Kidney glomerular epithelial cell (primary cell): ENCODE data around the gene ME3.
"Not testable (repeated sequence)": the region's sequence is repeated elsewhere in the genome, so short reads cannot be mapped to it uniquely, and the experiment has no call there.

Experiments used
- DNase-seq: peaks from one replicate; lab custom pipeline; 2025; lab: John Stamatoyannopoulos, UW

Gene ME3

GRCh38 chr11:86459682-86460460, 212.5 kb downstream of the ME3 start:
- peak; percentile 94 for DNase-seq

GRCh38 chr11:86459002-86459385, 213.4 kb downstream of the ME3 start:
- DNase-seq: no peak

- DNase-seq: no peak
Measured at GRCh38 chr11:86458294-86459001, 214.0 kb downstream of the ME3 start.

- DNase-seq: peak; percentile 82
Measured at GRCh38 chr11:86456075-86456939, 216.1 kb downstream of the ME3 start.

DNA sequence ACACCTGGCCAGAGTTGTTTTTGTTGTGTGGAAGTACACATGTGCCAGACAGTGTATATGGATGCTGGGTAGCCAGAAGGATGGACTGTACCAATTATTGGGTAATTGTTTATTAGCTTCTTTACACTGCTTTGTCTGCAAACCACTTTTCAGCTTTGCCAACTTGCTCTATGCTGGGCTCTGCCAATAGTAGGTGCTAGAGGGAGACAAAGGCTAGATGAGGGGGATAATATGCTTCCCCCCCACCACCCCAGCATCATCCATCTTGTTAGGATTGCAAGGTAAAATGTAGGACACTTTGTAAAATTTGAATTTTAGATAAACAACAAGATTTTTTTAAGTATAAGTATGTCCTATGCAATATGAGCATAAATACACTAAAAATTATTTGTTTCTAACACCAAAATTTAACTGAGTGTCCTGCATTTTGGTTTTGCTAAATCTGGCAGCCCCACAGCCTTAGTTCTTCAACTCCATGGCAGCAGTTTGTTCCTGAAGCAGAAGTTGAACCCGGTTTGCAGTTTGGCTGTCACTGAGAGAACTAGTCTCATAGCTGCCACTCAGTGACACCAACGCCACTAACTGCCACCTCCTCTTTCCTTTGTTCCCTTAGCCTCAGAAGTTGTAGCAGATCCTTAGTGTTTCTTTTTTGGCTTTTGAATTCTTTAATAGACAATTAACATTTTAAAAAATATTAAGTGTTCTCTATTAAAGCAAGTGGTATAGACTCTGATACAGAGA, 219.0 kb downstream of the ME3 start:
- DNase-seq: no peak

GRCh38 chr11:86449993-86450629, 222.3 kb downstream of the ME3 start:
- no peak for DNase-seq

- no peak for DNase-seq
Measured at GRCh38 chr11:86447763-86448480, 224.5 kb downstream of the ME3 start.

- DNase-seq: no peak
Measured at GRCh38 chr11:86446924-86447285, 225.5 kb downstream of the ME3 start.

DNA sequence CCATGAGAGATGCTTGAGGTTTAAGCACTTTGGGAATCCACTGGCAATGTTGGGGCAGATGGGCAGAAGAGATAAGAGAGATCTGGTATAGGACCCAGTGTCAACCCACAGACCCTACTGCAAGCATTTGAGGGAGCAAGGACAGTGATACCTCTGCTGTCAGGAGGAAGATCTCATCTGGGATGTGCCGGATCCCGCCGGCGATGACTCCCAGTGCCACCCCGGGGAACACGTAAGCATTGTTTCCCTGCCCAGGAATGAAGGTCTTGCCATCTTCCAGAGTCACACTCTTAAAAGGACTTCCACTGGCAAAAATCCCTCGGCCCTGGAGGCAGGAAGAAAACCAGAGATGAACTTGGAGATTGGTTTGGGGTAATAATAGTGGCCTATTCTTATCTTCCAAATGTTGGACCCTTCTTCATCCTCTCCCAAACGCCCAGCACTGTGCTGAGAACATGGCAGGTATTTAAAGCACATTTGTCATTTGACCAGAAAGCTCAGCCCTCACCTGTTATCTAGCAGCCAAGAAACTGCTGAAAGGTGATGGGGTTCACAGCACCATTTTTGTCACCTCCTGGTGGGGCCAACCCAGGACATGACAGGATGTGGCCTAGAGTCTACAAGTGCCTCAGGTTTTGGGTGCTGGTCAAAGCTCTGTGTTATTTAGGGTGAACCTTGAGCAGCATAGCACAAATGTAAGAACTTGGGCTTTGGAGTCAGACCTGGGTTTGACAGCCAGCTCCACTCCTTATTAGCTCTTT, 226.1 kb downstream of the ME3 start:
- DNase-seq: no peak

DNA sequence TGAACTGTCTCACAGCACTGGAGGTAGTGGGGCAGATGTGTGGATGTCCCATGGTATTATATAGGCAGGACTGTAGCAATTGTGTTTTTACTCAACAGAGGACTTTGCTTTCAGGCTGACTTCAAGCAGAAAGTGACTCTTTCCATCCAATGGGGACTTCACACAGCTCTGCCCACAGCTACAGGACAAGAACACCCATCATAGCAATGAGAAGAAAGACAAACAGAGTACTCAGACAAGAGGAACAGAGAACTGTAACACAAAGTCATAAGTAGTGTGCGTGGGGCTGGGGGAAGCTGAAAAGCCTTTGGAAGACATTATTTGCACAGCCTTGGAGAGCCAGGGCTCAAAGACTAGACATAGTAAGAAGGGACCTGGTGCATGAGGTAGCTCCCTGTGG, 227.4 kb downstream of the ME3 start:
- DNase-seq: no peak

GRCh38 chr11:86443415-86443814, 229.0 kb downstream of the ME3 start:
- no peak for DNase-seq

GRCh38 chr11:86442827-86443226, 229.6 kb downstream of the ME3 start:
- DNase-seq: no peak

GRCh38 chr11:86442420-86442819, 230.0 kb downstream of the ME3 start:
- DNase-seq: peak; percentile 26

DNA sequence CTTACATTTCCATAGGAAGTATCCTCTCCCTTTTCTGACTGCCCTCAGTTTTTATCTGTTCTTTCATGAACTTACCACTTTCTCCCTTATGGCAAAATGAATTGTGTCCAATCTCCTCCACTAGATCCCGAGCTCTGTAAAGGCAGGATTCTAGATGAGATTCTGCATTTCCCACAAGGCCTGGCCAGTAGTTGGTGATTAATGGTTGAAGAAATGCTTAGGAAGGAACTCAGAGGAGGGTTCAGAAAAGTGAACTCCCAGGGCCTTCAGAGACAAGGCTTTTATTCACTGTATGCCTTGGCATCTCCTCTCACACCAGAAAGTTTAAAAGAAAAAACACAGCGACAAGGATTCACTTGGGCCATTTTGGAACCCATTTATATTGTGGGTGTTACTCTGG, 231.6 kb downstream of the ME3 start:
- DNase-seq: no peak

- no peak for DNase-seq
Measured at GRCh38 chr11:86440305-86440716, 232.1 kb downstream of the ME3 start.

DNA sequence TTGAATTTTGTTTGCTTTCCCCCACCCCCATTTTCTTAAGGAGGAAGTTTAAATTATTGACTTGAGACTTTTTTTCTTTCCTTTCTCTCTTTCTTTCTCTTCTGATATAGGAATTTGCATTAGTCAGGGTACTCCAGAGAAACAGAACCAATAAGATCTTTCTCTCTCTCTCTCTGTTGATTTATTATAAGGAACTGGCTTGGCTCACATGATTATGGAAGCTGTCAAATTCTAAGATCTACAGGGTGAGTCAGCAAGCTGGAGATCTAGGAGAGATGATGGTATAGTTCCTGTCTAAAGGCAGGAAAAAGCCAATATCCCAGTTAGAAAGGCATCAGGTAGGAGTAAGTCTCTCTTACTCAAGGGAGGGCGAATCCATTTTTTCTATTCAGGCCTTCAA, 233.7 kb downstream of the ME3 start:
- peak; percentile 22 for DNase-seq

DNA sequence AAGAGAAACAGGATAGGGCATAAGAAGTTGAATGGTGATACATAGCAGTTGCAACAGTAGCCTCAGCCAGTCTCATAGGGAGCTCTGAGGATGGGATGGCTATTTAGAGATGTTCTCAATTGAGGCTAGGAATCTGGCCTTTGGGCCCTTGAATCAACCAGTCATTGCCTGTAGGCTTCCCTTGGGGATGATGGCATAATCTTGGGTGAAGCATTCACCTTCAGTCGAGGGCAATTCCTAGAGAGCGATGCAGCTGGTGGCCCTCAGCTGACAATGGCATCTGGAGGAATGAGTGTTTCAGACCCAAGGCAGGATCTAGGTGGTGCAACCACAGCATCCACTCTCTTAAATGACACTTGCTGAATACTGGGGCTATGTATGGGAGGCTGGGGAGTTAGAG, 236.7 kb downstream of the ME3 start:
- no peak for DNase-seq

GRCh38 chr11:86433361-86434095, 238.9 kb downstream of the ME3 start:
- DNase-seq: not testable (repeated sequence)

- DNase-seq: no peak
Measured at GRCh38 chr11:86431258-86431657, 241.2 kb downstream of the ME3 start.
